ENCODE measurements around the gene PADI1. TPM values are rescaled to one million over a fixed set of nuclear protein-coding genes. Genes with fewer than 3 reads are reported as not detected.

PADI1 gene
- total RNA-seq, 1 donor, result 0.43 TPM

GRCh38 chr1:17161926-17162800 is 42.8 kb upstream of the PADI1 start:
- no peak overlapping the region for H3K4me3 ChIP-seq (ENCODE audit: low read depth, low read length)
- DNase-seq (ENCODE audit: low read depth), result no peak
- TF ChIP-seq CTCF (IDR thresholded peaks at IDR 0.05; ENCODE audit: insufficient read depth, low read depth, low read length), result no peak

- no peak overlapping the region for H3K4me3 ChIP-seq (ENCODE audit: low read depth, low read length)
- TF ChIP-seq CTCF (IDR thresholded peaks at IDR 0.05; ENCODE audit: insufficient read depth, low read depth, low read length), result no peak
- no peak for DNase-seq (ENCODE audit: low read depth)
These were observed 42.0 kb upstream of the PADI1 start for GRCh38 chr1:17162941-17163340.

- H3K4me3 ChIP-seq (ENCODE audit: low read depth, low read length), result no peak overlapping the region
- no peak for DNase-seq (ENCODE audit: low read depth)
- no peak for TF ChIP-seq CTCF (IDR thresholded peaks at IDR 0.05; ENCODE audit: insufficient read depth, low read depth, low read length)
These were observed 41.6 kb upstream of the PADI1 start for GRCh38 chr1:17163371-17163770.

GRCh38 chr1:17163789-17164666 is 40.9 kb upstream of the PADI1 start:
- no peak for DNase-seq (ENCODE audit: low read depth)
- no peak overlapping the region for H3K4me3 ChIP-seq (ENCODE audit: low read depth, low read length)
- TF ChIP-seq CTCF (IDR thresholded peaks at IDR 0.05; ENCODE audit: insufficient read depth, low read depth, low read length), result no peak

GRCh38 chr1:17165823-17166222 is 39.1 kb upstream of the PADI1 start:
- no peak overlapping the region for H3K4me3 ChIP-seq (ENCODE audit: low read depth, low read length)
- no peak for TF ChIP-seq CTCF (IDR thresholded peaks at IDR 0.05; ENCODE audit: insufficient read depth, low read depth, low read length)
- no peak for DNase-seq (ENCODE audit: low read depth)

GRCh38 chr1:17167041-17167785 is 37.7 kb upstream of the PADI1 start:
- H3K4me3 ChIP-seq (ENCODE audit: low read depth, low read length), result no peak overlapping the region
- DNase-seq (ENCODE audit: low read depth), result peak; percentile 18
- no peak for TF ChIP-seq CTCF (IDR thresholded peaks at IDR 0.05; ENCODE audit: insufficient read depth, low read depth, low read length)
